ENCODE results near the gene ALCAM.

DNA sequence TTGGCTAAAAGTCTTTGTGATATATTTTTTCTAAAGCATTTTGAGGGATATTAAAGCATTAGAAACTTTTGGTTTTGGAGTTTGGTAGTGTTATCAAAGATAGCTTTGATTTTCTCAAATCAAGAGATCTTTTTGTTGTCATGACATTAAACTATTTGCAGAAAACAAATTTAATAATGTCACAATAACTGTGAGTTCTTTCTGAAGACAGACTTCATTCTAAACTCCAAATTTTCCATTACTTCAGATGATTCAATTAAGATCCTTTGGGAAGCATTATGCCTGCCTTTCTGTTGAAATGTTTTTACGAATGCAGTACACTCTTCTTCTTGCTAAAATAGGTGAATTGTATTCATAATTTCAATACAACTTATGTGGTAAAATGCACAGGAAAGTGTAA is 145.4 kb downstream of the ALCAM start:
- TF ChIP-seq RFX5 (IDR thresholded peaks at IDR 0.05; ENCODE audit: low read length) (no peak), RXRA (IDR thresholded peaks at IDR 0.05; ENCODE audit: borderline replicate concordance, low read depth) (no peak), FOXJ3 (CRISPR knock-in tag; IDR thresholded peaks at IDR 0.05) (no peak), YY1 (IDR thresholded peaks at IDR 0.05; ENCODE audit: low read depth) (no peak), EP300 (IDR thresholded peaks at IDR 0.05; ENCODE audit: borderline replicate concordance in 1 of 2, low read depth in 1 of 2, low read length in 1 of 2) (no peak), POLR2AphosphoS5 (IDR thresholded peaks at IDR 0.05; ENCODE audit: low read depth, low read length) (no peak), EZH2phosphoT487 (IDR thresholded peaks at IDR 0.05; ENCODE audit: borderline replicate concordance, low read depth) (no peak)
- TF ChIP-seq, protein P1, sequence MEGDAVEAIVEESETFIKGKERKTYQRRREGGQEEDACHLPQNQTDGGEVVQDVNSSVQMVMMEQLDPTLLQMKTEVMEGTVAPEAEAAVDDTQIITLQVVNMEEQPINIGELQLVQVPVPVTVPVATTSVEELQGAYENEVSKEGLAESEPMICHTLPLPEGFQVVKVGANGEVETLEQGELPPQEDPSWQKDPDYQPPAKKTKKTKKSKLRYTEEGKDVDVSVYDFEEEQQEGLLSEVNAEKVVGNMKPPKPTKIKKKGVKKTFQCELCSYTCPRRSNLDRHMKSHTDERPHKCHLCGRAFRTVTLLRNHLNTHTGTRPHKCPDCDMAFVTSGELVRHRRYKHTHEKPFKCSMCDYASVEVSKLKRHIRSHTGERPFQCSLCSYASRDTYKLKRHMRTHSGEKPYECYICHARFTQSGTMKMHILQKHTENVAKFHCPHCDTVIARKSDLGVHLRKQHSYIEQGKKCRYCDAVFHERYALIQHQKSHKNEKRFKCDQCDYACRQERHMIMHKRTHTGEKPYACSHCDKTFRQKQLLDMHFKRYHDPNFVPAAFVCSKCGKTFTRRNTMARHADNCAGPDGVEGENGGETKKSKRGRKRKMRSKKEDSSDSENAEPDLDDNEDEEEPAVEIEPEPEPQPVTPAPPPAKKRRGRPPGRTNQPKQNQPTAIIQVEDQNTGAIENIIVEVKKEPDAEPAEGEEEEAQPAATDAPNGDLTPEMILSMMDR (IDR thresholded peaks at IDR 0.05) = no peak
- TF ChIP-seq, protein P2, sequence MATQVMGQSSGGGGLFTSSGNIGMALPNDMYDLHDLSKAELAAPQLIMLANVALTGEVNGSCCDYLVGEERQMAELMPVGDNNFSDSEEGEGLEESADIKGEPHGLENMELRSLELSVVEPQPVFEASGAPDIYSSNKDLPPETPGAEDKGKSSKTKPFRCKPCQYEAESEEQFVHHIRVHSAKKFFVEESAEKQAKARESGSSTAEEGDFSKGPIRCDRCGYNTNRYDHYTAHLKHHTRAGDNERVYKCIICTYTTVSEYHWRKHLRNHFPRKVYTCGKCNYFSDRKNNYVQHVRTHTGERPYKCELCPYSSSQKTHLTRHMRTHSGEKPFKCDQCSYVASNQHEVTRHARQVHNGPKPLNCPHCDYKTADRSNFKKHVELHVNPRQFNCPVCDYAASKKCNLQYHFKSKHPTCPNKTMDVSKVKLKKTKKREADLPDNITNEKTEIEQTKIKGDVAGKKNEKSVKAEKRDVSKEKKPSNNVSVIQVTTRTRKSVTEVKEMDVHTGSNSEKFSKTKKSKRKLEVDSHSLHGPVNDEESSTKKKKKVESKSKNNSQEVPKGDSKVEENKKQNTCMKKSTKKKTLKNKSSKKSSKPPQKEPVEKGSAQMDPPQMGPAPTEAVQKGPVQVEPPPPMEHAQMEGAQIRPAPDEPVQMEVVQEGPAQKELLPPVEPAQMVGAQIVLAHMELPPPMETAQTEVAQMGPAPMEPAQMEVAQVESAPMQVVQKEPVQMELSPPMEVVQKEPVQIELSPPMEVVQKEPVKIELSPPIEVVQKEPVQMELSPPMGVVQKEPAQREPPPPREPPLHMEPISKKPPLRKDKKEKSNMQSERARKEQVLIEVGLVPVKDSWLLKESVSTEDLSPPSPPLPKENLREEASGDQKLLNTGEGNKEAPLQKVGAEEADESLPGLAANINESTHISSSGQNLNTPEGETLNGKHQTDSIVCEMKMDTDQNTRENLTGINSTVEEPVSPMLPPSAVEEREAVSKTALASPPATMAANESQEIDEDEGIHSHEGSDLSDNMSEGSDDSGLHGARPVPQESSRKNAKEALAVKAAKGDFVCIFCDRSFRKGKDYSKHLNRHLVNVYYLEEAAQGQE (IDR thresholded peaks at IDR 0.05; ENCODE audit: low read depth, low read length) = no peak

All from SK-N-SH (cell line).